ENCODE data around the gene ERO1A. TPM values are rescaled to one million over a fixed set of nuclear protein-coding genes. Genes with fewer than 3 reads are reported as not detected.
A peak's percentile ranks its signal among the peaks of the same experiment; 100 is the strongest.

Gene ERO1A
- total RNA-seq, 1 experiment from 2014 or later, result 118 TPM

GRCh38 chr14:52640137-52640536 is 55.2 kb downstream of the ERO1A start:
- H3K36me3 ChIP-seq (ENCODE audit: control insufficient read depth in 1 of 2, insufficient read depth in 2 of 2, low read length in 2 of 2), result peaks cover 7 to 15% of the 10 kb centered on the region in 2 experiments; a peak in 3 of 4 replicates
- RAD21 ChIA-PET (ENCODE audit: low non-redundant PET in 1 of 2, low total read pairs in 2 of 2, uncharacterized antibody in 2 of 2, unreplicated experiment in 2 of 2), result no interaction called here
- H3K27ac ChIP-seq (ENCODE audit: low read depth, low read length), result no peak overlapping the region
- H3K27me3 ChIP-seq (ENCODE audit: insufficient read depth, low read length), result no peaks in the 10 kb centered on the region
- TSS peak; percentile 30 for BruUV-seq (replicated peaks)
- ATAC-seq (no peak), DNase-seq (ENCODE audit: low read depth, low spot score) (no peak)
- no peaks in the 10 kb centered on the region for H4K20me1 ChIP-seq (ENCODE audit: insufficient read depth)
- intact Hi-C loops (cut with micrococcal nuclease), result no loop called here
- H3K9ac ChIP-seq (ENCODE audit: low read length), result no peak overlapping the region
- POLR2A ChIA-PET, result no interaction called here
- H3K4me1 ChIP-seq (ENCODE audit: control insufficient read depth in 1 of 2, insufficient read depth in 2 of 2, low read length in 2 of 2), result no peaks in the 10 kb centered on the region
- no peak overlapping the region for H2AFZ ChIP-seq (ENCODE audit: low read depth, low read length, poor library complexity, severe bottlenecking)
- CTCF ChIA-PET, result no interaction called here
- H3K9me2 ChIP-seq (ENCODE audit: insufficient read depth), result no peaks in the 10 kb centered on the region
- no peaks in the 10 kb centered on the region for H3K79me2 ChIP-seq (ENCODE audit: insufficient read depth, low read length)
- H3K4me2 ChIP-seq (ENCODE audit: low read length), result no peak overlapping the region
- H3K9me3 ChIP-seq (ENCODE audit: control insufficient read depth in 1 of 2, insufficient read depth in 1 of 2, low read depth in 1 of 2, low read length in 2 of 2), result peaks cover 0 to 4% of the 10 kb centered on the region in 2 experiments; a peak in 1 of 4 replicates
- no peak overlapping the region for H3K4me3 ChIP-seq (replicated peaks in 1 of 2; ENCODE audit: low read depth in 1 of 2, low read length in 2 of 2)
- TF ChIP-seq RAD21 (IDR thresholded peaks at IDR 0.05; ENCODE audit: low read depth) (no peak), SP1 (IDR thresholded peaks at IDR 0.05; ENCODE audit: low read depth) (no peak), REST (IDR thresholded peaks at IDR 0.05; ENCODE audit: low read depth) (no peak), EZH2 (IDR thresholded peaks at IDR 0.05) (no peak), POLR2A (IDR thresholded peaks at IDR 0.05; ENCODE audit: borderline replicate concordance, extremely low read depth, insufficient read depth, insufficient read length) (no peak), EGR1 (IDR thresholded peaks at IDR 0.05; ENCODE audit: low read depth) (no peak), SRF (IDR thresholded peaks at IDR 0.05; ENCODE audit: low read depth) (no peak)

DNA sequence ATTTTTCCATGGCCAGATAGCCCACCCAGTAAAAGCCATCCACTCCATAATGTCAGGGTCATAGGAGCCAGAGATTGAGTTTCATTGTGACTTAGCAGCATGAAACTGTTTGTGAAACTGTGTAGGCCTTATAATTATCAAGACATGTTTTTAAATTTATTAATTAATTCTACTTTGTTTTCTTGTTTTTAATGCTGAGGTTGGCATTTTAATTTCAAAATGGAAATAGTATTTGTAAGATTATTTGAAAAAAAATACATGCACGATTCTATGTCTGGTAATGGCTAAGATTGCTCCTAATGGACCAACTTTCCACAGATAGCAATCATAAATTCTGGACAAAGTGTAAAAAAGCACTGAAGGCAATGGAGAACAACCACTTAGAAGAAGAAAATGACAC is 75.7 kb downstream of the ERO1A start:
- CTCF ChIA-PET, result no interaction called here
- no peak overlapping the region for H3K4me3 ChIP-seq (replicated peaks in 1 of 2; ENCODE audit: low read depth in 1 of 2, low read length in 2 of 2)
- no peak overlapping the region for H3K9ac ChIP-seq (ENCODE audit: low read length)
- intact Hi-C loops (cut with micrococcal nuclease), result no loop called here
- H3K9me3 ChIP-seq (ENCODE audit: control insufficient read depth in 1 of 2, insufficient read depth in 1 of 2, low read depth in 1 of 2, low read length in 2 of 2), result no peaks in the 10 kb centered on the region
- no peaks in the 10 kb centered on the region for H3K27me3 ChIP-seq (ENCODE audit: insufficient read depth, low read length)
- ATAC-seq (no peak), DNase-seq (ENCODE audit: low read depth, low spot score) (no peak)
- H4K20me1 ChIP-seq (ENCODE audit: insufficient read depth), result no peaks in the 10 kb centered on the region
- no peak overlapping the region for H2AFZ ChIP-seq (ENCODE audit: low read depth, low read length, poor library complexity, severe bottlenecking)
- POLR2A ChIA-PET, result no interaction called here
- no TSS peak for BruUV-seq (replicated peaks)
- no peak for TF ChIP-seq EZH2 (IDR thresholded peaks at IDR 0.05)
- no peak for TF ChIP-seq EGR1 (IDR thresholded peaks at IDR 0.05; ENCODE audit: low read depth)
- TF ChIP-seq POLR2A (IDR thresholded peaks at IDR 0.05; ENCODE audit: borderline replicate concordance, extremely low read depth, insufficient read depth, insufficient read length), result no peak
- no peak for TF ChIP-seq EZH2phosphoT487 (IDR thresholded peaks at IDR 0.05; ENCODE audit: borderline replicate concordance)
- TF ChIP-seq ATF3 (IDR thresholded peaks at IDR 0.05), result no peak
- TF ChIP-seq ELF1 (IDR thresholded peaks at IDR 0.05; ENCODE audit: borderline replicate concordance, low read depth), result no peak
- TF ChIP-seq SRF (IDR thresholded peaks at IDR 0.05; ENCODE audit: low read depth), result no peak
- no peak for TF ChIP-seq POLR2AphosphoS5 (IDR thresholded peaks at IDR 0.05; ENCODE audit: low read depth, low read length)
- TF ChIP-seq RAD21 (IDR thresholded peaks at IDR 0.05; ENCODE audit: low read depth), result no peak
- no peak for TF ChIP-seq MAX (IDR thresholded peaks at IDR 0.05)
- no peaks in the 10 kb centered on the region for H3K4me1 ChIP-seq (ENCODE audit: control insufficient read depth in 1 of 2, insufficient read depth in 2 of 2, low read length in 2 of 2)
- RAD21 ChIA-PET (ENCODE audit: low non-redundant PET in 1 of 2, low total read pairs in 2 of 2, uncharacterized antibody in 2 of 2, unreplicated experiment in 2 of 2), result no interaction called here
- H3K4me2 ChIP-seq (ENCODE audit: low read length), result no peak overlapping the region
- H3K27ac ChIP-seq (ENCODE audit: low read depth, low read length), result no peak overlapping the region
- H3K9me2 ChIP-seq (ENCODE audit: insufficient read depth), result no peaks in the 10 kb centered on the region
- no peaks in the 10 kb centered on the region for H3K36me3 ChIP-seq (ENCODE audit: control insufficient read depth in 1 of 2, insufficient read depth in 2 of 2, low read length in 2 of 2)
- no peaks in the 10 kb centered on the region for H3K79me2 ChIP-seq (ENCODE audit: insufficient read depth, low read length)
